ENCODE data around the gene GPR89B.
"Not testable (repeated sequence)": the region's sequence is repeated elsewhere in the genome, so short reads cannot be mapped to it uniquely, and the experiment has no call there.

Gene GPR89B

DNA sequence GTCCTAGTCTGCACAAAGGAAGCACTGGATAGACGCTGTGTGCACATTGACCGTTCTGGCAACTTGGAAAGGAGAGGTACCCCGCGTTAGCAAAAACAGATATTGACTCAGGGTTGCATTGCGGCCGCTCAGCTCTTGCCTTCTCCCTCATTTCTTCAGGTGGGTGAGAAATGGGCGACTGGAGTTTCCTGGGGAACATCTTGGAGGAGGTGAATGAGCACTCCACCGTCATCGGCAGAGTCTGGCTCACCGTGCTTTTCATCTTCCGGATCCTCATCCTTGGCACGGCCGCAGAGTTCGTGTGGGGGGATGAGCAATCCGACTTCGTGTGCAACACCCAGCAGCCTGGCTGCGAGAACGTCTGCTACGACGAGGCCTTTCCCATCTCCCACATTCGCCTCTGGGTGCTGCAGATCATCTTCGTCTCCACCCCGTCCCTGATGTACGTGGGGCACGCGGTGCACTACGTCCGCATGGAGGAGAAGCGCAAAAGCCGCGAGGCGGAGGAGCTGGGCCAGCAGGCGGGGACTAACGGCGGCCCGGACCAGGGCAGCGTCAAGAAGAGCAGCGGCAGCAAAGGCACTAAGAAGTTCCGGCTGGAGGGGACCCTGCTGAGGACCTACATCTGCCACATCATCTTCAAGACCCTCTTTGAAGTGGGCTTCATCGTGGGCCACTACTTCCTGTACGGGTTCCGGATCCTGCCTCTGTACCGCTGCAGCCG is 20.3 kb upstream of the GPR89B start:
- Histone ChIP-seq H3K4me3 (ENCODE audit: low read depth, low read length) (no peak overlapping the region), H3K4me1 (no peaks in the 10 kb centered on the region), H3K9me3 (no peaks in the 10 kb centered on the region), H3K36me3 (no peaks in the 10 kb centered on the region), H3K27me3 (no peaks in the 10 kb centered on the region)
- TF ChIP-seq, protein P1, sequence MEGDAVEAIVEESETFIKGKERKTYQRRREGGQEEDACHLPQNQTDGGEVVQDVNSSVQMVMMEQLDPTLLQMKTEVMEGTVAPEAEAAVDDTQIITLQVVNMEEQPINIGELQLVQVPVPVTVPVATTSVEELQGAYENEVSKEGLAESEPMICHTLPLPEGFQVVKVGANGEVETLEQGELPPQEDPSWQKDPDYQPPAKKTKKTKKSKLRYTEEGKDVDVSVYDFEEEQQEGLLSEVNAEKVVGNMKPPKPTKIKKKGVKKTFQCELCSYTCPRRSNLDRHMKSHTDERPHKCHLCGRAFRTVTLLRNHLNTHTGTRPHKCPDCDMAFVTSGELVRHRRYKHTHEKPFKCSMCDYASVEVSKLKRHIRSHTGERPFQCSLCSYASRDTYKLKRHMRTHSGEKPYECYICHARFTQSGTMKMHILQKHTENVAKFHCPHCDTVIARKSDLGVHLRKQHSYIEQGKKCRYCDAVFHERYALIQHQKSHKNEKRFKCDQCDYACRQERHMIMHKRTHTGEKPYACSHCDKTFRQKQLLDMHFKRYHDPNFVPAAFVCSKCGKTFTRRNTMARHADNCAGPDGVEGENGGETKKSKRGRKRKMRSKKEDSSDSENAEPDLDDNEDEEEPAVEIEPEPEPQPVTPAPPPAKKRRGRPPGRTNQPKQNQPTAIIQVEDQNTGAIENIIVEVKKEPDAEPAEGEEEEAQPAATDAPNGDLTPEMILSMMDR (IDR thresholded peaks at IDR 0.05; ENCODE audit: low read depth, low read length), result no peak
- DNase-seq, result no peak

DNA sequence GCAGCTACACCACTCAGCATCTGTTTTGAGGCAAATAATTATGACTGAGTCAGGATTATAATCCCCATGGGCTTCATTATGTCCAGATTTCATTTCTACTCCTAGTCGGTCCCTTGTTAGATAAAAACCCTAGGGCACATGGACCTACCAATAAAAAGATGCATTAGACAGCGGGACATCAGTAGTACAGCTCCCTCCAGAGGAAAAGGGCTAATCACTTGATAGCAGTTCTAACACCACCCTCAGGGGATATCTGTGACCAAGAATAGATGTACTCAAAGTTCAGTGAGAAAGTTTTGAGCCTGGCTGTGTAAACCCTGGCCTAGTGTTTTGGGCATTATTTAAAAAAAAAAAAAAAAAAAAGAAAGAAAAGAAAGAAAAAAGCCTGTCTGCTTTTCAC is 15.7 kb upstream of the GPR89B start:
- Histone ChIP-seq H3K27me3 (peaks cover 3% of the 10 kb centered on the region; the same call in 1 of the 2 replicates), H3K4me1 (no peaks in the 10 kb centered on the region), H3K36me3 (no peaks in the 10 kb centered on the region), H3K4me3 (ENCODE audit: low read depth, low read length) (no peak overlapping the region), H3K9me3 (no peaks in the 10 kb centered on the region)
- TF ChIP-seq, protein P1 (IDR thresholded peaks at IDR 0.05; ENCODE audit: low read depth, low read length), result no peak; the same call in 1 of the 2 replicates
- DNase-seq, result no peak

DNA sequence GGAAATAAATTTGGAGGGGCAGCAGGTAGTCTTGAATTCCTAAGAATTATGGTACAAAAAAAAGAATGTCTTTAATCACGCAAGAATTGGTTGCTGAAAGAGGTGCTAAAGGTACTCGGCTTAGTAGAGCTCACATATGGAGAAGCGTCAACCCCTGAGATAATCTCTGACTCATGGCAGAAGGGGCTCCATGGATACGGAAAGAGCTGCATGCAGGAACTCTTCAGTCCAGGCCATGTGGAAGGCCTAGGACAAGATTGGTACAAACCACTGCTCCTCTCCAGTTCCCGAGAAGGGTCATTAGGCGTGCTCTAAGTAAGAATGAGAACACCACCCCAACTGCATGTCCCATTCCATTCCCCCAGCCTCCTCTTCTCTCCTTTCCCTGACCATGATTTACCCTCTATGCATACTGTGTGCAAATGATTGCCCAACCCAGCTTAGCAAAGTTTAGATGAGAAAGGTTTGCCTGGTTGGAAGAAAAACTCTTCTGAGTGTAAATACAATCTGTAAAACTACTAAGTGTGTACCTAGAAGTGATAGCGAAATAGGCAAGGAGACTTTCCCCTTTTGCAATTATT is 14.8 kb upstream of the GPR89B start:
- Histone ChIP-seq H3K4me1 (no peaks in the 10 kb centered on the region), H3K9me3 (no peaks in the 10 kb centered on the region), H3K36me3 (no peaks in the 10 kb centered on the region), H3K27me3 (peaks cover 3% of the 10 kb centered on the region; the same call in 1 of the 2 replicates), H3K4me3 (ENCODE audit: low read depth, low read length) (no peak overlapping the region)
- TF ChIP-seq, protein P1 (IDR thresholded peaks at IDR 0.05; ENCODE audit: low read depth, low read length), result no peak
- DNase-seq, result no peak

DNA sequence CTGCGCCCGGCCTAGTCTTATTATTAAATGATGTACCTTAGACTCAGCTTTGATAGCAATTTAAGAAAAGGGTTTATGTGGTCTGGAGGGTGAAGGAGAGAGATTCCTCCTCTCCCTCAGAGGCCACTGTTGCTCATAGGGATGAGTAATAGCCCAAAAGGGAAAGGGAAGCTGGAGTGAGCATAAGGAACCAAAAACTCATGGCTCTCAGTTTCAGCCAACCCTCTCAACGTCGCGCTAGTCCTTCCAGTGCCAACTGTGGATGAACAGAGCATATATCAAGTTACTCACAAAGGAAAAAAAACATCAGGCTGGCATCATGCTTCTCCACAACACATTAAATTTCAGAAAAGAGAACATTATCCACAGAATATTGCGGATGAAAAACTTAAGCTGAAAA is 8.3 kb upstream of the GPR89B start:
- Histone ChIP-seq H3K4me3 (ENCODE audit: low read depth, low read length) (no peak overlapping the region), H3K9me3 (no peaks in the 10 kb centered on the region), H3K27me3 (peaks cover 3% of the 10 kb centered on the region; the same call in 1 of the 2 replicates), H3K4me1 (no peaks in the 10 kb centered on the region), H3K36me3 (no peaks in the 10 kb centered on the region)
- DNase-seq, result no peak
- TF ChIP-seq, protein P1 (IDR thresholded peaks at IDR 0.05; ENCODE audit: low read depth, low read length), result no peak

DNA sequence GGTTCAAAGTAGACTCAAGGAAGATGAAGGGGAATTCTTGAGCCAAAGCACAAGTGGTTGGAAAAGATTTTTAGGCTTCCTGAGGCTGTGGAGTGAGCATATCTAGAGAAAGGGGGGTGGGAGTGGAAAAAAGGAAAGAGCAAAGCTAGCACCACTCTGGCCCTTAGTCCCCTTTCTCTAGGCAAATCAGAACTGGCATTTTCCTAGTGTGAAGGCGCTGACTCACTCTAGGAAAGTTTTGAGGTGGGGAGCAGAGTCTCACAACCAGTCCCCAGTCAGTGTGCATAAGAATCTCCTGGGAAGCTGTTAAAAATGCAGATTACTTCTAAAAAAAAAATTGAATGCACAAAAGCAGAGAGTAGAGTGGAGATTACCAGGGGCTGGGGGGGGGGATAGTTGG is 3.4 kb upstream of the GPR89B start:
- Histone ChIP-seq H3K27me3 (no peaks in the 10 kb centered on the region), H3K36me3 (no peaks in the 10 kb centered on the region), H3K9me3 (no peaks in the 10 kb centered on the region), H3K4me1 (no peaks in the 10 kb centered on the region), H3K4me3 (ENCODE audit: low read depth, low read length) (no peak overlapping the region)
- DNase-seq, result no peak
- TF ChIP-seq, protein P1 (IDR thresholded peaks at IDR 0.05; ENCODE audit: low read depth, low read length), result no peak

DNA sequence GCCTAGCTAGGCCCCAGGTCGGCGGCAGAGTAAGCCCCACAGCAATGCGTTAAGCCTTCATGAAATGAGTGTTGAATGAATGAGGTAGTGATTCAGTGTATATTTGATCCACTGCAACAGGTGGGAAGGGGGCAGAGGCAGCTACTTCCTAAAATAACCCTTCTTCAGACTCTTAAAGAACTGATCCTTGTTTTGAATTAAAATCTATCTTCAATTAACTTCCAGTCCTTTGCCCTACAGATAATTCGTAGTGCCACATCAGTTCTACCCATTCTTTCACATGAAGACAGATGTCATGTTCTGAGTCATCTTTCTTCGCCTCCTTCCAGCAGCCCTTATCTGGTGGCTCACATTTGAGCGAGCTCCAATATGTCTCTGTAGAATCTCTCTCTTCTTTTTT is 1.0 kb upstream of the GPR89B start:
- not testable (repeated sequence) for H3K27me3 ChIP-seq; DNase-seq; H3K4me1 ChIP-seq; H3K36me3 ChIP-seq; H3K9me3 ChIP-seq; H3K4me3 ChIP-seq (ENCODE audit: low read depth, low read length)

DNA sequence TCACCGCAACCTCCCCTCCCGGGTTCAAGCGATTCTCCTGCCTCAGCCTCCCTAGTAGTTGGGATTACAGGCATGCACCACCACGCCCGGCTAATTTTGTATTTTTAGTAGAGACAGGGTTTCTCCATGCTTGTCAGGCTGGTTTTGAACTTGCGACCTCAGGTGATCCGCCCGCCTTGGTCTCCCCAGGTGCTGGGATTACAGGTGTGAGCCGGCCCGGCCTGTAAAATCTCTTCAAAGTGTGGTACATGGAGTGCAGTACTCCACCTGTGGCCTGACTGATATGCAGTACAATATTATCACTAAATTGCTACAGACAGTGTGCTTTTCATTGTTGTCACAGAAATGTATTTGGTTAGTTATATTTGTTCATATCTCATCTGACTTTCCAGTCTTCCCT is 531 bp upstream of the GPR89B start:
- H3K27me3 ChIP-seq; DNase-seq; H3K4me1 ChIP-seq; H3K9me3 ChIP-seq; H3K36me3 ChIP-seq; H3K4me3 ChIP-seq (ENCODE audit: low read depth, low read length): not testable (repeated sequence)

DNA sequence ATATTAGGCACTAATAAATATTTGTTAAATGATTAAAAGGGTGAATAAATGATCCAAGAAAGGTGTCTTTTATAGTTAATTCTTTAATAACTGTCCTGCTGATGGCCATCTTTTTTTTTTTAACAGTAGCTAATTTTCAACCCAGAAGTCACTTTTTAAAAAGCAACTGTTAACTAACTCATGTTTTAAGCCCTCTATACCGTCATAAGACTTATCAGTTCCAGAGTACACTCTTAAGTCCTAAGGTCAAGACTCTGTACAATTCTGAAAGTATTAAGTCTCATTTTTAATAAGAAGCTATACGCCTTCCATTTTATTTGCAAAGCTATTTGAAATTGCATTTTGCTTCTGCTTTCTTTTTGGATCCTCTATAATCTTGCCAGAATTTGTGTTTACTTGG is 2.9 kb downstream of the GPR89B start:
- not testable (repeated sequence) for H3K27me3 ChIP-seq

DNA sequence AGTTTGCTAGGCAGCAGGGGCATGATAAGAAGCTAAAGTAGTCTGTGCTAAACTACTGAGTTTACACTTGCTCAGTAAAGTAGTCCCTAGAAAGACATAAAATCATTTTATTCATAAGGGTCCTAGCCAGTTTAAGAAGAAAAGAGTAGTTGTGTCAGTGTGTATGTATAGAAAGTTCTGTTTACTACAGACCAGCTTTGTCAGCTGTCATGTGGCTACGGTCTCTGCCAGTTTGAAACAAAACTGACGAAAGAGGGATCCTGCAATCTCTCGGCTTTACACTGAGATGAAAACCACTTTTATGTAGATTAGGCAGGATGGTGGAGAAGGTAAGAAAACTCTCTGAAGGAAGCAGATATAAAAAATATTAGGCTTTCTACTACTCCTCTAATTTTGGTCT is 7.1 kb downstream of the GPR89B start:
- not testable (repeated sequence) for DNase-seq; H3K4me1 ChIP-seq; H3K27me3 ChIP-seq; H3K9me3 ChIP-seq; H3K36me3 ChIP-seq; H3K4me3 ChIP-seq (ENCODE audit: low read depth, low read length)

More for the DNA sequence above, 2.9 kb downstream of the GPR89B start:
- not testable (repeated sequence) for H3K9me3 ChIP-seq; H3K4me1 ChIP-seq; DNase-seq; H3K36me3 ChIP-seq; H3K4me3 ChIP-seq (ENCODE audit: low read depth, low read length)

DNA sequence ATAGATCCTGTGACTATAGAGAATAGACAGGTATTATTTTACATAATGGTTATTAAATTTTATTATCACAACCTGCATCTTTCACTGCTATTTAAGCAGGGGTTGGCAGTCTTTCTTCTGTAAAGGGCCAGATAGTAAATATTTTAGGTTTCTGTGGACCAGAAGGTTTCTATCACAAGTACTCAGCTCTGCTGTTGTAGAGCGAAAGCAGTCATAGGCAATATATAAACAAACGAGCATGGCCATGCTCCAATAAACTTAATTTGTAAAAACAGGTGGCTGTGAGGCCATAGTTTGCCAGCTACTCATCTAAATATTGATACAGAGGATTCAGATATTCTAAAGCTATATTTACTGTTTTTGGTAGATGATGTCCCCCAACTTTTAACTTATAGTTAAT is 12.2 kb downstream of the GPR89B start:
- H3K9me3 ChIP-seq; DNase-seq; H3K36me3 ChIP-seq; H3K27me3 ChIP-seq; H3K4me3 ChIP-seq (ENCODE audit: low read depth, low read length); H3K4me1 ChIP-seq: not testable (repeated sequence)
